Panc1 (cell line): ENCODE results near the gene FAM83G. TPM values are rescaled to one million over a fixed set of nuclear protein-coding genes. Genes with fewer than 3 reads are reported as not detected.
"Not testable (repeated sequence)": the region's sequence is repeated elsewhere in the genome, so short reads cannot be mapped to it uniquely, and the experiment has no call there.

Experiments used
- ATAC-seq: fragments of 200-7000 bp; cut with Tn5 transposase; 2 replicates; pipeline ENCODE4 v1.9.1; 2020; ENCODE audit warnings: mild to moderate bottlenecking, moderate library complexity
- BruUV-seq: library from RNA; stranded (reverse); fragments of 400-500 nt; replicated peaks from 2 replicates; lab custom pipeline; 2021; lab: Mats Ljungman, UMichigan
- CTCF ChIA-PET: fragments of 300-600 bp; sonication (Branson Sonifier 250); formaldehyde crosslinking; loops from one replicate; lab custom pipeline; 2022; ENCODE audit warnings: antibody characterized with exemption; lab: Charles Lee
- POLR2A ChIA-PET: fragments of 300-600 bp; sonication (Branson Sonifier 250); formaldehyde crosslinking; loops from one replicate; lab custom pipeline; 2022; ENCODE audit warnings: antibody characterized with exemption; lab: Charles Lee
- DNase-seq: peaks from one replicate; pipeline ENCODE4 v3.0.0-alpha.2; 2010; ENCODE audit warnings: low read depth, low spot score
- H3K27ac ChIP-seq: 2 replicates; pipeline ENCODE4 v1.5.1; 2011; ENCODE audit warnings: mild to moderate bottlenecking, low read length, inconsistent platforms
- H3K27me3 ChIP-seq: fragments of 200-500 bp; sonication (Bioruptor generic); 2 replicates; pipeline ENCODE4 v1.6.0; 2014; ENCODE audit warnings: low read length, inconsistent platforms; ENCODE audit not compliant: control insufficient read depth, insufficient read depth
- H3K36me3 ChIP-seq: fragments of 200-500 bp; sonication (Bioruptor generic); 2 replicates; pipeline ENCODE4 v1.5.1; 2014; ENCODE audit warnings: inconsistent platforms, mild to moderate bottlenecking, low read length, moderate library complexity; ENCODE audit not compliant: control insufficient read depth, insufficient read depth
- H3K4me1 ChIP-seq: 2 replicates; pipeline ENCODE4 v1.5.1; 2011; ENCODE audit warnings: inconsistent platforms, mild to moderate bottlenecking, low read length, moderate library complexity; ENCODE audit not compliant: control insufficient read depth, insufficient read depth
- H3K4me3 ChIP-seq, 2 experiments: 2 replicates each; pipeline ENCODE4 v1.5.1; 2011 to 2012; ENCODE audit warnings: low read depth in 2 of 2, low read length in 2 of 2, mild to moderate bottlenecking in 2 of 2, inconsistent platforms in 1 of 2, moderate library complexity in 1 of 2
- H3K9me3 ChIP-seq: fragments of 200-500 bp; sonication (Bioruptor generic); 2 replicates; pipeline ENCODE4 v1.5.1; 2014; ENCODE audit warnings: low read depth, mild to moderate bottlenecking, inconsistent platforms, low read length, moderate library complexity; ENCODE audit not compliant: control insufficient read depth, insufficient read depth
- CTCF ChIP-seq: fragments of 450-650 bp; IDR thresholded peaks from 2 replicates; pipeline ENCODE4 v1.5.1; 2017; ENCODE audit warnings: mild to moderate bottlenecking
- POLR2AphosphoS5 ChIP-seq: IDR thresholded peaks from 2 replicates; pipeline ENCODE4 v1.6.1; 2012; ENCODE audit warnings: mild to moderate bottlenecking, low read depth, low read length, moderate library complexity
- SIN3A ChIP-seq: IDR thresholded peaks from 2 replicates; pipeline ENCODE4 v1.6.1; 2012; ENCODE audit warnings: low read depth, mild to moderate bottlenecking, low read length, moderate library complexity, borderline replicate concordance; ENCODE audit not compliant: insufficient read depth
- TCF7L2 ChIP-seq: IDR thresholded peaks from 2 replicates; pipeline ENCODE4 v1.6.1; 2011; ENCODE audit warnings: mild to moderate bottlenecking, low read depth, low read length, inconsistent platforms
- in situ Hi-C: cut with HindIII; loops from 2 replicates; pipeline ENCODE4 v1.10.0; 2016; ENCODE audit warnings: low sequenced_read_pairs, low pct_unique_long_range_greater_than_20kb
- intact Hi-C: fragments of 100-400 bp; cut with micrococcal nuclease; formaldehyde crosslinking; loops from one replicate; pipeline ENCODE4 v1.10.0; 2022; ENCODE audit not compliant: unreplicated experiment
- total RNA-seq: library from RNA; stranded (reverse); gene quantifications from one replicate; pipeline ENCODE4 v1.2.1, GENCODE V29; 2021; ENCODE audit not compliant: unreplicated experiment
- TF ChIP-seq, protein P1 (sequence below), 2 experiments: IDR thresholded peaks; 2 replicates each; pipeline ENCODE4 v1.6.1; 2011 to 2012; ENCODE audit warnings: low read depth in 2 of 2, control low read depth in 1 of 2, low read length in 1 of 2, mild to moderate bottlenecking in 1 of 2, moderate library complexity in 1 of 2; ENCODE audit not compliant: insufficient read depth in 1 of 2

Gene FAM83G
- total RNA-seq, 1 experiment from 2014 or later: 17.3 TPM

DNA sequence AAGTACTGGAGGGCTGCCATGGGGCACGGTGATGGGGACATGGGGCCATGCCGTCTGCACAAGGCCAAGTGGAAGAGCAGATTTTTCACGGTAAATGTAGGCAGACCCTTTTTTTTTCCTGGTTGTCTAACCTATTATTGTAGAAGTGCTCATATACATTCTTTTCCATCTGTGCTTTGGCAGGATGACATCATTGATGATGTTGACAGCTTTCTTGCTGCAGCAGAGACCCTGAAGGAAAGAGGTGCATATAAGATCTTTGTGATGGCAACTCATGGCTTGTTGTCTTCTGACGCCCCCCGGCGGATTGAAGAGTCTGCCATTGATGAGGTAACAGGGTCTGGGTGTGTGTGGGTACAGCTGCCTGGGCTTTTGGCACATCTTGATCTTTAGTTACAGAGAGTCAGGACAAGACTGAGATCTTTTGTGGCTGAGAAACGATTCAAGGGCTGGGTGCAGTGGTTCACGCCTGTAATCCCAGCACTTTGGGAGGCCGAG, 75.9 kb downstream of the FAM83G start:
- POLR2A ChIA-PET: no interaction called here
- intact Hi-C loops (no loop called here), in situ Hi-C loops (no loop called here)
- DNase-seq (no peak), ATAC-seq (no peak)
- peaks cover 3% of the 10 kb centered on the region; the same call in 1 of the 2 replicates for H3K36me3 ChIP-seq
- H3K4me3 ChIP-seq: no peak overlapping the region
- H3K27ac ChIP-seq: no peak overlapping the region
- no peaks in the 10 kb centered on the region for H3K9me3 ChIP-seq
- H3K4me1 ChIP-seq: no peaks in the 10 kb centered on the region
- CTCF ChIA-PET: no interaction called here
- TF ChIP-seq TCF7L2 (no peak), POLR2AphosphoS5 (no peak), CTCF (no peak), SIN3A (no peak)
- TF ChIP-seq, protein P1, sequence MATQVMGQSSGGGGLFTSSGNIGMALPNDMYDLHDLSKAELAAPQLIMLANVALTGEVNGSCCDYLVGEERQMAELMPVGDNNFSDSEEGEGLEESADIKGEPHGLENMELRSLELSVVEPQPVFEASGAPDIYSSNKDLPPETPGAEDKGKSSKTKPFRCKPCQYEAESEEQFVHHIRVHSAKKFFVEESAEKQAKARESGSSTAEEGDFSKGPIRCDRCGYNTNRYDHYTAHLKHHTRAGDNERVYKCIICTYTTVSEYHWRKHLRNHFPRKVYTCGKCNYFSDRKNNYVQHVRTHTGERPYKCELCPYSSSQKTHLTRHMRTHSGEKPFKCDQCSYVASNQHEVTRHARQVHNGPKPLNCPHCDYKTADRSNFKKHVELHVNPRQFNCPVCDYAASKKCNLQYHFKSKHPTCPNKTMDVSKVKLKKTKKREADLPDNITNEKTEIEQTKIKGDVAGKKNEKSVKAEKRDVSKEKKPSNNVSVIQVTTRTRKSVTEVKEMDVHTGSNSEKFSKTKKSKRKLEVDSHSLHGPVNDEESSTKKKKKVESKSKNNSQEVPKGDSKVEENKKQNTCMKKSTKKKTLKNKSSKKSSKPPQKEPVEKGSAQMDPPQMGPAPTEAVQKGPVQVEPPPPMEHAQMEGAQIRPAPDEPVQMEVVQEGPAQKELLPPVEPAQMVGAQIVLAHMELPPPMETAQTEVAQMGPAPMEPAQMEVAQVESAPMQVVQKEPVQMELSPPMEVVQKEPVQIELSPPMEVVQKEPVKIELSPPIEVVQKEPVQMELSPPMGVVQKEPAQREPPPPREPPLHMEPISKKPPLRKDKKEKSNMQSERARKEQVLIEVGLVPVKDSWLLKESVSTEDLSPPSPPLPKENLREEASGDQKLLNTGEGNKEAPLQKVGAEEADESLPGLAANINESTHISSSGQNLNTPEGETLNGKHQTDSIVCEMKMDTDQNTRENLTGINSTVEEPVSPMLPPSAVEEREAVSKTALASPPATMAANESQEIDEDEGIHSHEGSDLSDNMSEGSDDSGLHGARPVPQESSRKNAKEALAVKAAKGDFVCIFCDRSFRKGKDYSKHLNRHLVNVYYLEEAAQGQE (IDR thresholded peaks at IDR 0.05; ENCODE audit: insufficient read depth in 1 of 2, low read depth in 2 of 2, low read length in 1 of 2): no peak
- H3K27me3 ChIP-seq: no peaks in the 10 kb centered on the region
- no TSS peak for BruUV-seq

DNA sequence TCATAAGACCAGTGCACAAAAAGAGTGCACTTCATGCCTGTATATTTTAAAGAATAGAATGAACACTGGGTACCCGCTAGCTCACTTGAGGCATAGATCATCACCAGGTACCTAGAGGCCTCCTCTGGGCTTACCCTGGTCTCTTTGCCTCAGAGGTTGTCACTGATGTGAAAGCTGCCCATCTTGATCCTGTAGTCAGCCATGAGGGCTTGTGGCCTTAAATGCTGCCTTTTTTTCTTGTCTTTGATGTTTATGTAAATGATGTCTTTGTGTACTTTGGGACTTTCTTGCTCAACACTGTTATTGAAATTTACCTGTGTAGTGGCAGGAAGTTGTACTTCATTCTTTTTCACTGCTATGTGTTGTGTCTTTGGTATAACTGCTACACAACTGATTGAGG, 79.4 kb downstream of the FAM83G start:
- Histone ChIP-seq H3K27ac (no peak overlapping the region), H3K36me3 (peaks cover 3% of the 10 kb centered on the region; the same call in 1 of the 2 replicates), H3K9me3 (no peaks in the 10 kb centered on the region), H3K4me1 (no peaks in the 10 kb centered on the region), H3K27me3 (no peaks in the 10 kb centered on the region), H3K4me3 (no peak overlapping the region)
- intact Hi-C loops (no loop called here), in situ Hi-C loops (no loop called here)
- POLR2A ChIA-PET: interaction anchor here (0.6 kb wide), 1 partner anchor 111 kb away, joined by 4 read pairs; no protein-coding TSS in a partner anchor
- BruUV-seq: no TSS peak
- TF ChIP-seq SIN3A (no peak), TCF7L2 (no peak), CTCF (no peak), POLR2AphosphoS5 (no peak)
- TF ChIP-seq, protein P1 (IDR thresholded peaks at IDR 0.05; ENCODE audit: insufficient read depth in 1 of 2, low read depth in 2 of 2, low read length in 1 of 2): no peak
- ATAC-seq: no peak
- CTCF ChIA-PET: interaction anchor here (0.7 kb wide), 1 partner anchor 300 kb away, joined by 3 read pairs; no protein-coding TSS in a partner anchor
- DNase-seq: no peak

DNA sequence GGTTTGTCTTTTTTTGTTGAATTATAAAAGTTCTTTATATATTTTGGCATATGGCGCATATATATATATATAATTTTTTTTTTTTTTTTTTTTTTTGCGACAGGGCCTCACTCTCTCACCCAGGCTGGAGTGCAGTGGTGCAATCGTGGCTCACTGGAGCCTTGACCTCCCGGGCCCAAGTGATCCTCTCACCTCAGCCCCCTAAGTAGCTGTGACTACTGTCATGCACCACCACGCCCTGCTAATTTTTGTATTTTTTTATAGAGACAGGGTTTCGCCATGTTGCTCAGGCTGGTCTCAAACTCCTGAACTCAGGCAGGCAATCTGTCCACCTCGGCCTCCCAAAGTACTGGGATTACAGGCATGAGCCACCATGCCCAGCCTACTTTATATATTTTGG, 82.0 kb downstream of the FAM83G start:
- BruUV-seq, ATAC-seq, intact Hi-C loops, H3K4me1 ChIP-seq, H3K27me3 ChIP-seq, H3K9me3 ChIP-seq, H3K27ac ChIP-seq, DNase-seq, CTCF ChIA-PET, H3K36me3 ChIP-seq, in situ Hi-C loops, H3K4me3 ChIP-seq, POLR2A ChIA-PET: not testable (repeated sequence)
